DND-41 (cell line): ENCODE measurements around the gene DNAJC12.

Experiments
- EZH2 ChIP-seq: IDR thresholded peaks from 3 replicates; pipeline ENCODE4 v1.6.1; 2012; ENCODE audit warnings: borderline replicate concordance, low read depth, mild to moderate bottlenecking, moderate library complexity, low read length, inconsistent platforms; ENCODE audit not compliant: severe bottlenecking
- TF ChIP-seq, protein P1 (sequence below): IDR thresholded peaks from 2 replicates; pipeline ENCODE4 v1.5.1; 2012; ENCODE audit warnings: borderline replicate concordance, low read length, moderate library complexity, mild to moderate bottlenecking; ENCODE audit not compliant: poor library complexity, severe bottlenecking; ENCODE audit errors: extremely low read depth

DNA sequence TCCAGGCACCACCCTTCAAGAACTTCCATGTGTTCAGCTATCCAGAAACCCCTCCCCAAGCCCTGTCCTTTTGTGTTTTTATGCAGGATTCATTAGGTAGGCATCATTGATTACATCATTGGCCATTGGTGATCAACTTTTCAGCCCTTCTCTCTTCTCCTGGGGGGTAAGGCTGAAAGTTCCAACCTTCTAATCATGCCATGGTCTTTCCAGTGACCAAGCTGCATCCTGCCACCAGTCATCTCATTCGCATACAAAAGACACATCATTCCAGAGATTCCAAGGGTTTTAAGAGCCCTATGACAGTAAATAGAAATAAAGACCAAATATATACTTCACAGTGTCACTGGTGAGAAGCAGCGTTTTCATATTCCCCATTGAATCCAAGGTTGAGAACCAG is 48.2 kb downstream of the DNAJC12 start:
- TF ChIP-seq, protein P1, sequence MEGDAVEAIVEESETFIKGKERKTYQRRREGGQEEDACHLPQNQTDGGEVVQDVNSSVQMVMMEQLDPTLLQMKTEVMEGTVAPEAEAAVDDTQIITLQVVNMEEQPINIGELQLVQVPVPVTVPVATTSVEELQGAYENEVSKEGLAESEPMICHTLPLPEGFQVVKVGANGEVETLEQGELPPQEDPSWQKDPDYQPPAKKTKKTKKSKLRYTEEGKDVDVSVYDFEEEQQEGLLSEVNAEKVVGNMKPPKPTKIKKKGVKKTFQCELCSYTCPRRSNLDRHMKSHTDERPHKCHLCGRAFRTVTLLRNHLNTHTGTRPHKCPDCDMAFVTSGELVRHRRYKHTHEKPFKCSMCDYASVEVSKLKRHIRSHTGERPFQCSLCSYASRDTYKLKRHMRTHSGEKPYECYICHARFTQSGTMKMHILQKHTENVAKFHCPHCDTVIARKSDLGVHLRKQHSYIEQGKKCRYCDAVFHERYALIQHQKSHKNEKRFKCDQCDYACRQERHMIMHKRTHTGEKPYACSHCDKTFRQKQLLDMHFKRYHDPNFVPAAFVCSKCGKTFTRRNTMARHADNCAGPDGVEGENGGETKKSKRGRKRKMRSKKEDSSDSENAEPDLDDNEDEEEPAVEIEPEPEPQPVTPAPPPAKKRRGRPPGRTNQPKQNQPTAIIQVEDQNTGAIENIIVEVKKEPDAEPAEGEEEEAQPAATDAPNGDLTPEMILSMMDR = no peak
- no peak for TF ChIP-seq EZH2
